ENCODE measurements around the gene SUCLG2. TPM values are rescaled to one million over a fixed set of nuclear protein-coding genes. Genes with fewer than 3 reads are reported as not detected.

Gene SUCLG2
- total RNA-seq, 1 experiment from 2014 or later: 59.4 TPM

DNA sequence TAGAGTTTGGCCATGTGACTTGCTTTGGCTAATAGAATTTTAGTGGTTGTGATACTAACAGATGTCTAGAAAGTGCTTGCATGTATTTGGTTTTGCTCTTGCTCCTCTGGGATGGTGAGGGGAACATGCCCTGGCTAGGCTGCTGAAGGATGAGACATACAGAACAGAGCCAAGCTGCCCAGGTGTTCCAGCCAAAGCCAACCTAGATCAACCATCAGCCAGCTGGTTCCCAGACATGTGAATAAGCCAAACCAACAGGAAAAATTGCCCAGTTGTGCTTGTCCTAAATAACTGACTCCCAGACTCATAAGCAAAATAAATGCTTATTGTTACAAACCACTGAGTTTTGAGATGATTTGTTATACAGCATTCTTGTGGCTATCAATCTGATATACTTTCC is 292.6 kb downstream of the SUCLG2 start:
- Histone ChIP-seq H3F3A (ENCODE audit: insufficient read depth, low read depth) (0 out of 2 replicates have a peak, but pooled peaks cover 6% of the 10 kb centered on the region), H3K27me3 (ENCODE audit: insufficient read depth, low read depth) (no peaks in the 10 kb centered on the region), H3K9me2 (ENCODE audit: insufficient read depth) (no peaks in the 10 kb centered on the region), H3K36me3 (ENCODE audit: low read depth) (no peaks in the 10 kb centered on the region), H3K79me2 (ENCODE audit: low read depth) (no peaks in the 10 kb centered on the region), H3K9me3 (ENCODE audit: insufficient read depth, low read depth) (no peaks in the 10 kb centered on the region), H3K4me2 (no peak overlapping the region), H3K4me3 (no peak overlapping the region), H2AFZ (no peak overlapping the region), H4K20me1 (ENCODE audit: insufficient read depth) (no peaks in the 10 kb centered on the region), H3K4me1 (replicated peaks; ENCODE audit: insufficient read depth) (peaks cover 5% of the 10 kb centered on the region; the same call in 1 of the 2 replicates), H3K27ac (no peak overlapping the region)
- no TSS peak for BruUV-seq (replicated peaks)
- POLR2A ChIA-PET (ENCODE audit: unreplicated experiment): interaction anchor here (0.7 kb wide), 1 partner anchor 24 kb away, joined by 3 read pairs; no protein-coding TSS in a partner anchor
- no peak for DNase-seq
- intact Hi-C loops (cut with micrococcal nuclease; ENCODE audit: unreplicated experiment): no loop called here
- TF ChIP-seq CTCF (conservative IDR thresholded peaks at IDR 0.05) (no peak), EZH2 (IDR thresholded peaks at IDR 0.05; ENCODE audit: low read depth) (no peak)
- CTCF ChIA-PET: no interaction called here

DNA sequence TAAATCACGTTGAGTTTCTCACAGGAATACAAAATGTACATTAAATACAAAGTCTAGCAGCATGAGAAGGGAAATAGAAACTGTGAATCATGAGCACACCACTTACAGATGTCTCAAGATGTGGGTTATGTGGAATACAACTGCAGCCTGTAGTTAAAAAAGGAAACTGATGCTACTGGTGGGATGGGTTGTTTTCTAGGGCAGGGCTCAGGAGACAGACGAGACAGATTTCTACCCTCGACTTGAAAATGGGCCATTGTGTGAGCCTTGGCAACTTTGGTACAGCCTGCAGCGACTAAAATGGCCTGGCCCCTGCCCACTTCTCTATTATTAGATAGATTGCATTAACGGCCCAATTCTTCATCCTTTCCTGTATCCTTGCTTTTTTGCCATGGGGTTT is 293.1 kb downstream of the SUCLG2 start:
- H3K9me3 ChIP-seq (ENCODE audit: insufficient read depth, low read depth): no peaks in the 10 kb centered on the region
- H3K4me3 ChIP-seq: no peak overlapping the region
- no peaks in the 10 kb centered on the region for H3K36me3 ChIP-seq (ENCODE audit: low read depth)
- BruUV-seq (replicated peaks): no TSS peak
- no peaks in the 10 kb centered on the region for H3K27me3 ChIP-seq (ENCODE audit: insufficient read depth, low read depth)
- POLR2A ChIA-PET (ENCODE audit: unreplicated experiment): no interaction called here
- no peak overlapping the region for H3K27ac ChIP-seq
- no peaks in the 10 kb centered on the region for H4K20me1 ChIP-seq (ENCODE audit: insufficient read depth)
- no peaks in the 10 kb centered on the region for H3K79me2 ChIP-seq (ENCODE audit: low read depth)
- H2AFZ ChIP-seq: no peak overlapping the region
- H3K4me2 ChIP-seq: no peak overlapping the region
- intact Hi-C loops (cut with micrococcal nuclease; ENCODE audit: unreplicated experiment): no loop called here
- H3K4me1 ChIP-seq (replicated peaks; ENCODE audit: insufficient read depth): peaks cover 5% of the 10 kb centered on the region; the same call in 1 of the 2 replicates
- CTCF ChIA-PET: no interaction called here
- no peaks in the 10 kb centered on the region for H3K9me2 ChIP-seq (ENCODE audit: insufficient read depth)
- no peak for DNase-seq
- TF ChIP-seq CTCF (conservative IDR thresholded peaks at IDR 0.05): no peak
- no peak for TF ChIP-seq EZH2 (IDR thresholded peaks at IDR 0.05; ENCODE audit: low read depth)
- 0 out of 2 replicates have a peak, but pooled peaks cover 6% of the 10 kb centered on the region for H3F3A ChIP-seq (ENCODE audit: insufficient read depth, low read depth)

GRCh38 chr3:67357610-67358458 is 296.6 kb downstream of the SUCLG2 start:
- TF ChIP-seq CTCF (conservative IDR thresholded peaks at IDR 0.05): no peak; the same call in 1 of the 2 replicates
- TF ChIP-seq EZH2 (IDR thresholded peaks at IDR 0.05; ENCODE audit: low read depth): no peak
- H4K20me1 ChIP-seq (ENCODE audit: insufficient read depth): no peaks in the 10 kb centered on the region
- H3F3A ChIP-seq (ENCODE audit: insufficient read depth, low read depth): 0 out of 2 replicates have a peak, but pooled peaks cover under 1% of the 10 kb centered on the region
- BruUV-seq (replicated peaks): no TSS peak
- no peak overlapping the region for H2AFZ ChIP-seq
- no peaks in the 10 kb centered on the region for H3K79me2 ChIP-seq (ENCODE audit: low read depth)
- H3K4me1 ChIP-seq (replicated peaks; ENCODE audit: insufficient read depth): 0 out of 2 replicates have a peak, but pooled peaks cover under 1% of the 10 kb centered on the region
- intact Hi-C loops (cut with micrococcal nuclease; ENCODE audit: unreplicated experiment): loop anchor here (5.0 kb wide), 1 partner anchor 246 kb away; no protein-coding TSS in a partner anchor
- no peaks in the 10 kb centered on the region for H3K36me3 ChIP-seq (ENCODE audit: low read depth)
- H3K27ac ChIP-seq: no peak overlapping the region
- H3K4me2 ChIP-seq: no peak overlapping the region
- ChIA-PET CTCF (no interaction called here), POLR2A (ENCODE audit: unreplicated experiment) (no interaction called here)
- DNase-seq: no peak
- no peak overlapping the region for H3K4me3 ChIP-seq
- H3K27me3 ChIP-seq (ENCODE audit: insufficient read depth, low read depth): no peaks in the 10 kb centered on the region
- no peaks in the 10 kb centered on the region for H3K9me3 ChIP-seq (ENCODE audit: insufficient read depth, low read depth)
- no peaks in the 10 kb centered on the region for H3K9me2 ChIP-seq (ENCODE audit: insufficient read depth)
